ENCODE results near the gene SIN3A.

DNA sequence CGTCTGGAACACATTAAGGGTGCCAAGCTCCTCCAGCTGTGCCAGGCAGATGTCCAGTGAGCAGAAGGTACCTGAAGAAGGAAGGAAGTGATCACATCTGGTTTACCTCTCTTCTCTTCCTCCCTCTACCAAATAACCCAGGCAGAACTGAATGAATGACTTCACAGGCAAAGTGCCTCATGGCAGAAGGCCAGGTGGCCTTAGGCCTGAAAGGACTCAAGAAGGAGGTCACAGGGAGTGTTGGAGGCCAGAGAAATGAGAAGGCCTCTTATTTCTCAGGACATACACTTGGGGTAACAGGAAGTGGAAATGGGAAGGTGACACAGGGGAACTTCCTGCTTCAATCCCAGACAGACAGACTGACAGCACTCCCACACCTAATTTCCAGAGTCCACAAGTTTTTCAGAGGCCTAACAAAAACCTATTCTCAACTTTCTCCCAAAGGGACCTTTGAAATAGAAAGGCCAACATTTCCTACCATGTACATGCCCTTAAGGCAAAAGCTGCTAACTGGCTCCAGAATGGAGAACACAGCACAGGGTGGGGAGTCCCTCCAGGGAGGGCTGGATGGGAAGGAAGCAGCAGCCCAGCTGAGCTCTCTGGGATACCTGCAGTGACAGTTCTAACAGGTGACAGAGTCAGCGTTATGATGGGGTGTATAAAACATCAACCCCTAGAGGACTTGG, 17.6 kb upstream of the SIN3A start:
- TF ChIP-seq ZNF274 (IDR thresholded peaks at IDR 0.05; ENCODE audit: borderline replicate concordance, extremely low read depth, low read length), result no peak
- no peak for TF ChIP-seq JUND (IDR thresholded peaks at IDR 0.05; ENCODE audit: low read length)
- no peak for TF ChIP-seq EZH2 (IDR thresholded peaks at IDR 0.05; ENCODE audit: low read depth, low read length, severe bottlenecking)

Data from H1 (cell line).